ENCODE results near the gene STEAP2.

The STEAP2 gene

GRCh38 chr7:90224195-90224594 is 12.7 kb downstream of the STEAP2 start:
- no peak for TF ChIP-seq CTCF (IDR thresholded peaks at IDR 0.05; ENCODE audit: low read depth, low read length)
- no peak for DNase-seq (ENCODE audit: extremely low read depth, low read depth)

- DNase-seq (ENCODE audit: extremely low read depth, low read depth) = no peak
Observed at GRCh38 chr7:90225181-90225580, 13.6 kb downstream of the STEAP2 start.

GRCh38 chr7:90225601-90226000 is 14.1 kb downstream of the STEAP2 start:
- no peak for DNase-seq (ENCODE audit: extremely low read depth, low read depth)
- no peak for TF ChIP-seq CTCF (IDR thresholded peaks at IDR 0.05; ENCODE audit: low read depth, low read length)

More at GRCh38 chr7:90225181-90225580, 13.6 kb downstream of the STEAP2 start:
- no peak for TF ChIP-seq CTCF (IDR thresholded peaks at IDR 0.05; ENCODE audit: low read depth, low read length)

- TF ChIP-seq CTCF (IDR thresholded peaks at IDR 0.05; ENCODE audit: low read depth, low read length) = no peak
- DNase-seq (ENCODE audit: extremely low read depth, low read depth) = no peak
Observed at GRCh38 chr7:90227259-90227658, 15.7 kb downstream of the STEAP2 start.

- no peak for TF ChIP-seq CTCF (IDR thresholded peaks at IDR 0.05; ENCODE audit: low read depth, low read length)
- no peak for DNase-seq (ENCODE audit: extremely low read depth, low read depth)
Observed at GRCh38 chr7:90229682-90230081, 18.1 kb downstream of the STEAP2 start.

- TF ChIP-seq CTCF (IDR thresholded peaks at IDR 0.05; ENCODE audit: low read depth, low read length) = no peak
- DNase-seq (ENCODE audit: extremely low read depth, low read depth) = no peak
Observed at GRCh38 chr7:90230834-90231233, 19.3 kb downstream of the STEAP2 start.

GRCh38 chr7:90231304-90231703 is 19.8 kb downstream of the STEAP2 start:
- TF ChIP-seq CTCF (IDR thresholded peaks at IDR 0.05; ENCODE audit: low read depth, low read length) = no peak
- no peak for DNase-seq (ENCODE audit: extremely low read depth, low read depth)

All from AG09319 (cell line).